Nephron progenitor cell (in vitro differentiated cells): Measurements from ENCODE around the gene FOXN3.
"Not testable (repeated sequence)": the region's sequence is repeated elsewhere in the genome, so short reads cannot be mapped to it uniquely, and the experiment has no call there.

Source experiments
- DNase-seq: peaks from one replicate; pipeline ENCODE4 v3.0.0; 2021
- H3K27ac Mint-ChIP-seq: 2 replicates; pipeline ENCODE4 v1.8.0; 2021; ENCODE audit warnings: mild to moderate bottlenecking, moderate library complexity, mixed read lengths
- H3K27me3 Mint-ChIP-seq: 2 replicates; pipeline ENCODE4 v1.8.0; 2021; ENCODE audit warnings: mild to moderate bottlenecking, low read depth, mixed read lengths; ENCODE audit not compliant: poor library complexity
- H3K36me3 Mint-ChIP-seq: 2 replicates; pipeline ENCODE4 v1.8.0; 2021; ENCODE audit warnings: low read depth, mixed read lengths
- H3K4me1 Mint-ChIP-seq: 2 replicates; pipeline ENCODE4 v1.8.0; 2021; ENCODE audit warnings: mixed read lengths
- H3K4me3 Mint-ChIP-seq: 2 replicates; pipeline ENCODE4 v1.8.0; 2021; ENCODE audit warnings: mild to moderate bottlenecking, moderate library complexity, mixed read lengths
- H3K9me3 Mint-ChIP-seq: 2 replicates; pipeline ENCODE4 v1.8.0; 2021; ENCODE audit warnings: mild to moderate bottlenecking, moderate library complexity, mixed read lengths
- TF ChIP-seq, protein P1 (sequence below): fragments of 200-600 bp; sonication (generic); IDR thresholded peaks from 2 replicates; pipeline ENCODE4 v1.5.0; 2021; ENCODE audit warnings: antibody characterized with exemption

The FOXN3 gene

DNA sequence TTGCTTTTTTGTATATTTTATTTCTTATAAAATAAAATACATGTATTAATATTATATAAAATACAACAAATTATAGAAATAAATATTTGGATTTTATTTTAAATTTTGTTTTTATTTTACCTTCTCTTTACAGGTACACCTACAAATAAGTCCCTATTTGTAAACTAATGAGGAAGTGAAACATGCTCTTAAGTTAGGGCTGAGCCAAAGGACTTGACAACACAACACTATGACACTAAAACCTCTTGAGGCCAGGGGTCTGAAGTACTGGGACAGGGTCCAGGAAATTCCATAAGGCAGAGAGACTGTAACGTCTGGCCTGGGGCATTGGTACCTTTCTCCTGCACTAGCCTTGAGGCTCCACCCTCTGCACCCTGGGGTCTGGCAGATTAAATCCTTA lies 293.2 kb downstream of the FOXN3 start:
- Mint-ChIP-seq H3K4me1 (peaks cover 22% of the 10 kb centered on the region), H3K4me3 (no peak overlapping the region), H3K9me3 (peaks cover 43% of the 10 kb centered on the region), H3K27ac (no peak overlapping the region), H3K27me3 (peaks cover 12% of the 10 kb centered on the region), H3K36me3 (peaks cover under 1% of the 10 kb centered on the region)
- no peak for DNase-seq
- TF ChIP-seq, protein P1, sequence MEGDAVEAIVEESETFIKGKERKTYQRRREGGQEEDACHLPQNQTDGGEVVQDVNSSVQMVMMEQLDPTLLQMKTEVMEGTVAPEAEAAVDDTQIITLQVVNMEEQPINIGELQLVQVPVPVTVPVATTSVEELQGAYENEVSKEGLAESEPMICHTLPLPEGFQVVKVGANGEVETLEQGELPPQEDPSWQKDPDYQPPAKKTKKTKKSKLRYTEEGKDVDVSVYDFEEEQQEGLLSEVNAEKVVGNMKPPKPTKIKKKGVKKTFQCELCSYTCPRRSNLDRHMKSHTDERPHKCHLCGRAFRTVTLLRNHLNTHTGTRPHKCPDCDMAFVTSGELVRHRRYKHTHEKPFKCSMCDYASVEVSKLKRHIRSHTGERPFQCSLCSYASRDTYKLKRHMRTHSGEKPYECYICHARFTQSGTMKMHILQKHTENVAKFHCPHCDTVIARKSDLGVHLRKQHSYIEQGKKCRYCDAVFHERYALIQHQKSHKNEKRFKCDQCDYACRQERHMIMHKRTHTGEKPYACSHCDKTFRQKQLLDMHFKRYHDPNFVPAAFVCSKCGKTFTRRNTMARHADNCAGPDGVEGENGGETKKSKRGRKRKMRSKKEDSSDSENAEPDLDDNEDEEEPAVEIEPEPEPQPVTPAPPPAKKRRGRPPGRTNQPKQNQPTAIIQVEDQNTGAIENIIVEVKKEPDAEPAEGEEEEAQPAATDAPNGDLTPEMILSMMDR = no peak

DNA sequence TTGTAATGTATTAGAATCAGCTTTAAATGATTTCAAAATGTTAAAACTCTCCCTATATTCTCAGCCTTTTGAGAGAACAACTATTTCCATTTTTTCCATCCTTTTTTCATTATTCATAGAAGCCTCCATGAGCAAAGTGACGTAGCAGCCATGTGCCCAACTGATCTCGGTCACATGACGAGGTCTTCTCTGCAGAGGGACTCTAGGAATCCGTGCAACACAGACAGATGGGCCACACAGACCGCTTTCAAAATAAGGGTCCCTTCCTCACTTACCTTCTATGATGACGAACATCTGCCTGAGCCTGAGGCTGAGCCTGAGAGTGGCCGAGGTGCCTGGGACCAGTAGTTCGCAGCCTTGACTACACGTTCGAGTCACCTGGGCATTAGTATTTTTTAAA lies 293.8 kb downstream of the FOXN3 start:
- TF ChIP-seq, protein P1 = no peak
- peaks cover 22% of the 10 kb centered on the region for H3K4me1 Mint-ChIP-seq
- peaks cover 12% of the 10 kb centered on the region for H3K27me3 Mint-ChIP-seq
- H3K36me3 Mint-ChIP-seq = peaks cover 4% of the 10 kb centered on the region
- no peak overlapping the region for H3K27ac Mint-ChIP-seq
- peaks cover 47% of the 10 kb centered on the region for H3K9me3 Mint-ChIP-seq
- DNase-seq = no peak
- no peak overlapping the region for H3K4me3 Mint-ChIP-seq

DNA sequence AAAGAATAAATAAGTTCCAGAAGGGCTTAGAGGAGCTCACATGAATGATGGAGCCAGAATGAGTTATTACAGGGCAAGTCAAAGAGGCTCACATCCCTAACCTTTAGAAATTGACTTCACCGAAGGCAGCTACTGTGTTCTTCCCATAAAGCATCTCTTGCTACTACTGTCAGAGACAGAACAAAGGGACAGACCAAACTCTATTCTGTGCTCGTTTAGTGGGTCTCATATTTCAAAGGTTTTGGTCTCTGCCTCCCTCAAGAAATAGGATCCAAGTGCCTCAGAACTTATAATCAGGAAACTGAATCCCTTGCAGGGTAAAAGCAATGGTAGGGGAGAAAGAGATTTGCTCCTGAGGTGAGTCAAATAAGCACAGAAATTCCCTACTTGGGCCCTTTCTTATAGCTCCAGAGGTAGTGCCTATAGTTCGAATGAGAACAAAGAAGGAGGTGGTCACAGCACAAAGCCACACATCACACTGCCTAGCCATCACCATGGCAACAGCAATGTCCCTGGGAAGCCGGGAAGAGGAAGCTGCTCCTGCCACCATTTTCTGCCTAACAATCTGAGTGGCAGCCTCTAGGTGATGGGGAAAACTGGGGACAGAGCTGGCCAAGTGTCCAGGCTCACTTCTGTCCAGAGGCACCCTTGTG lies 294.9 kb downstream of the FOXN3 start:
- H3K27ac Mint-ChIP-seq = peak overlapping the region; percentile 96

DNA sequence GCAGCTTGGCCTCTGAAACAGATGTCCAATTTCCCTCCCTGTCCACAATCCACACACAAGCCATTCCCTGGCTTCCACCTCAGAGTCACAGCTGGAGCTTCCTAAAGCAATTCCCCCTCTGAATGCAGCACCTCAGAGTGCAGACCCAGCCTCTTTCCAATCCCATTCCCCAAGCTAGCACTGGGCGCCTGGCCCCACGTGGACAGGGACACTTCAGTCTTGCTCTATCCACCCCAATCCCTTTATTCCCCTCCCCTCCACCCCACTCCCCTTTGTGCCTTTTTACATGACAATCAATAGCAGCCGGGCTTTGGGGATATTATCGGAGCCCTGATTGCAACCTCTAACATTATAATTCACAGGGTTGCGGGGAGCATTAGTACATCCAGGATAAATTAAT lies 300.0 kb downstream of the FOXN3 start:
- peaks cover 41% of the 10 kb centered on the region for H3K9me3 Mint-ChIP-seq
- peaks cover 16% of the 10 kb centered on the region for H3K27me3 Mint-ChIP-seq
- TF ChIP-seq, protein P1 = no peak
- H3K36me3 Mint-ChIP-seq = peaks cover 4% of the 10 kb centered on the region
- H3K27ac Mint-ChIP-seq = no peak overlapping the region
- DNase-seq = no peak
- H3K4me3 Mint-ChIP-seq = no peak overlapping the region
- peaks cover 33% of the 10 kb centered on the region for H3K4me1 Mint-ChIP-seq

More for the DNA sequence above, 294.9 kb downstream of the FOXN3 start:
- TF ChIP-seq, protein P1 = no peak
- H3K4me3 Mint-ChIP-seq = no peak overlapping the region
- H3K36me3 Mint-ChIP-seq = peaks cover 4% of the 10 kb centered on the region
- H3K9me3 Mint-ChIP-seq = peaks cover 50% of the 10 kb centered on the region
- H3K27me3 Mint-ChIP-seq = peaks cover 17% of the 10 kb centered on the region
- peaks cover 29% of the 10 kb centered on the region for H3K4me1 Mint-ChIP-seq
- peak; percentile 50 for DNase-seq

DNA sequence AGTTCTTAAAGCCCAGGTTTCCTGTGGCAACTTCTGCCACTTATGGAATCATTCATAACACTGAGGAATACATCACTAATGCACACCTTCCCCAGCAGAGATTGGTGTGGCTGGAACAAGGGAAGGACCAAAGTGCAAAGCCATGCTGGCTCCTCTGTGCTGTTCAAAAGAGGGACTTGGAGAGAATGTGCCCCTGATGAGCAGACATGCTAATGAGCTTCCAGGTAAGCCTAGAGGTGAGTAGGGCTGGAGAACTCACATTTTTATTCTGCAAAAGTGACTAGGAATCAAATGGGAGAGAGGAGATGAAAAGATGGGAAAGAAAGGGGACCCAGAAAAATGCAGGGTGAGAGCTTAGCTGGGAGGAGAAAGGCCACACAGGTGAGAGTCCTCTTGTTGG lies 302.9 kb downstream of the FOXN3 start:
- TF ChIP-seq, protein P1 = no peak
- peaks cover 25% of the 10 kb centered on the region for H3K4me1 Mint-ChIP-seq
- H3K27ac Mint-ChIP-seq = no peak overlapping the region
- H3K4me3 Mint-ChIP-seq = no peak overlapping the region
- peaks cover 11% of the 10 kb centered on the region for H3K36me3 Mint-ChIP-seq
- peaks cover 12% of the 10 kb centered on the region for H3K27me3 Mint-ChIP-seq
- DNase-seq = no peak
- H3K9me3 Mint-ChIP-seq = peaks cover 25% of the 10 kb centered on the region

DNA sequence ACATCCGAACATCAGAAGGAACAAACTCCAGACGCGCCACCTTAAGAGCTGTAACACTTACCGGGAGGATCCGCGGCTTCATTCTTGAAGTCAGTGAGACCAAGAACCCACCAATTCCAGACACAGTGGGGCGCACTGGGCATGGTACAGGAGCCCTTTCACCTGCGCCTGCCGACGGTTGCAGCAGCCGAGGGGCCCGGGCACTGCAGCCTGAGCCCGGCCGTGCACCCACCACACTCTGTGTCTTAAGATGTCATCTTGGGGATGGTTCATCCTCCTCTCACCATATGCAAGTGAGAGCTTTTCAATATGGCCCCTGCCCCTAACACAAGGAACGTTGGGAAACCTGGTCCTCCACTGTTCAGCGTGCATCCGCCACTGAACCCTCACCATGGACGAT lies 304.3 kb downstream of the FOXN3 start:
- no peak for DNase-seq
- Mint-ChIP-seq H3K36me3 (peaks cover 7% of the 10 kb centered on the region), H3K4me1 (peaks cover 23% of the 10 kb centered on the region), H3K4me3 (no peak overlapping the region), H3K27ac (peak overlapping the region; percentile 88), H3K27me3 (peaks cover 7% of the 10 kb centered on the region), H3K9me3 (peaks cover 17% of the 10 kb centered on the region)
- TF ChIP-seq, protein P1 = no peak

DNA sequence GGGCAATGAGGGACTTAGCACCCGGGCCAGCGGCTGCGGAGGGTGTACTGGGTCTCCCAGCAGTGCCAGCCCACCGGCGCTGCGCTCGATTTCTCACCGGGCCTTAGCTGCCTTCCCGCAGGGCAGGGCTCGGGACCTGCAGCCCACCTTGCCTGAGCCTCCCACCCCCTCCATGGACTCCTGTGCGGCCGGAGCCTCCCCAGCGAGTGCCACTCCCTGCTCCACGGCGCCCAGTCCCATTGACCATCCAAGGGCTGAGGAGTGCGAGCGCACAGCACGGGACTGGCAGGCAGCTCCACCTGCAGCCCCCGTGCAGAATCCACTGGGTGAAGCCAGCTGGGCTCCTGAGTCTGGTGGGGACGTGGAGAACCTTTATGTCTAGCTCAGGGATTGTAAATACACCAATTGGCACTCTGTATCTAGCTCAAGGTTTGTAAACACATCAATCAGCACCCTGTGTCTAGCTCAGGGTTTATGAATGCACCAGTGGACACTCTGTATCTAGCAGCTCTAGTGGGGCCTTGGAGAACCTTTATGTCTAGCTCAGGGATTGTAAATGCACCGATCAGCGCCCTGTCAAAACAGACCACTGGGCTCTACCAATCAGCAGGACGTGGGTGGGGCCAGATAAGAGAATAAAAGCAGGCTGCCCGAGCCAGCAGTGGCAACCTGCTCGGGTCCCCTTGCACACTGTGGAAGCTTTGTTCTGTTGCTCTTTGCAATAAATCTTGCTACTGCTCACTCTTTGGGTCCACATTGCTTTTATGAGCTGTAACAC lies 305.1 kb downstream of the FOXN3 start:
- not testable (repeated sequence) for H3K4me3 Mint-ChIP-seq, H3K36me3 Mint-ChIP-seq, H3K27me3 Mint-ChIP-seq, DNase-seq
- Mint-ChIP-seq H3K4me1 (peaks cover 18% of the 10 kb centered on the region), H3K27ac (peak overlapping the region; percentile 88), H3K9me3 (peaks cover 17% of the 10 kb centered on the region)

DNA sequence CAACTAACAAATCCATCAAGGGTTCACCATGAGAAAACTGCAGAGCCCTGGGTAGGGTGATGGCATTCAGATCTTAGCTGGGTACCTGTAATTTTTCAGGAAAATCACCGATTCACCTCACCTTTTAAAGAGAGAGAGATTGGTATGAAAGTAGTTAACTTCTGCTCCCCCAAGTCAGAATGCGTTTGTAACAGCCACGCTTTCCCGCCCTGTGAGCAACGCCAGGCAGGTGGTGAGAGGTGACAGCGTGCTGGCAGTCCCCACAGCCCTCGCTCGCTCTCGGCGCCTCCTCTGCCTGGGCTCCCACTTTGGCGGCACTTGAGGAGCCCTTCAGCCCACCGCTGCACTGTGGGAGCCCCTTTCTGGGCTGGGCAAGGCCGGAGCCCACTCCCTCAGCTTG lies 305.8 kb downstream of the FOXN3 start:
- H3K27ac Mint-ChIP-seq, DNase-seq, H3K4me3 Mint-ChIP-seq, H3K36me3 Mint-ChIP-seq, H3K27me3 Mint-ChIP-seq: not testable (repeated sequence)
- Mint-ChIP-seq H3K4me1 (peaks cover 16% of the 10 kb centered on the region), H3K9me3 (peaks cover 19% of the 10 kb centered on the region)
